Activated B cell treated with CpG ODN at 0.5 μM for 24 hours (primary cell): Measurements from ENCODE around the gene MAP3K21. TPM values are rescaled to one million over a fixed set of nuclear protein-coding genes. Genes with fewer than 3 reads are reported as not detected.
A peak's percentile ranks its signal among the peaks of the same experiment; 100 is the strongest.

Source experiments
- ATAC-seq: fragments of 200-7000 bp; cut with Tn5 transposase; one replicate; pipeline ENCODE4 v1.10.0; 2021; ENCODE audit warnings: low read depth, mild to moderate bottlenecking, moderate library complexity
- CTCF ChIA-PET: fragments of 350-600 bp; sonication (Branson Sonifier 250); formaldehyde crosslinking; loops from one replicate; lab custom pipeline; 2021; ENCODE audit warnings: antibody characterized with exemption; lab: Charles Lee
- POLR2A ChIA-PET: fragments of 350-600 bp; sonication (Branson Sonifier 250); formaldehyde crosslinking; loops from one replicate; lab custom pipeline; 2021; ENCODE audit warnings: antibody characterized with exemption; lab: Charles Lee
- DNase-seq: peaks from one replicate; pipeline ENCODE4 v3.0.0; 2022
- H3K27ac Mint-ChIP-seq: one replicate; pipeline ENCODE4 v1.8.0; 2020; ENCODE audit warnings: mixed read lengths
- H3K27me3 Mint-ChIP-seq: one replicate; pipeline ENCODE4 v1.8.0; 2021; ENCODE audit warnings: mixed read lengths
- H3K36me3 Mint-ChIP-seq: one replicate; pipeline ENCODE4 v1.8.0; 2021; ENCODE audit warnings: low read depth, mixed read lengths
- H3K4me1 Mint-ChIP-seq: one replicate; pipeline ENCODE4 v1.8.0; 2021; ENCODE audit warnings: mixed read lengths
- H3K4me3 Mint-ChIP-seq: one replicate; pipeline ENCODE4 v1.8.0; 2020; ENCODE audit warnings: mild to moderate bottlenecking, mixed read lengths
- H3K9me3 Mint-ChIP-seq: one replicate; pipeline ENCODE4 v1.8.0; 2020; ENCODE audit warnings: mixed read lengths
- CTCF ChIP-seq: fragments of 200-600 bp; IDR thresholded peaks from one replicate; pipeline ENCODE4 v1.8.0; 2022; ENCODE audit warnings: antibody characterized with exemption, mild to moderate bottlenecking
- intact Hi-C: fragments of 100-400 bp; cut with micrococcal nuclease; formaldehyde crosslinking; loops from one replicate; pipeline ENCODE4 v1.15.1; 2024
- total RNA-seq: library from RNA; stranded (reverse); gene quantifications from 2 replicates; pipeline ENCODE4 v1.2.3, GENCODE V29; 2022

Gene MAP3K21
- total RNA-seq: 1.5 TPM in 2 replicates

GRCh38 chr1:233327651-233328141 lies at the start of gene MAP3K21:
MAP3K21 (plus strand) TSS chr1:233327724; CDS start chr1:233328029, 305 bp downstream.
- ATAC-seq: no peak
- no peak for TF ChIP-seq CTCF
- H3K4me1 Mint-ChIP-seq: peaks cover 11% of the 10 kb centered on the region
- H3K36me3 Mint-ChIP-seq: no peaks in the 10 kb centered on the region
- intact Hi-C loops: loop anchor here (1.0 kb wide), 2 partner anchors 32 to 377 kb away; partner anchors contain the start of genes NTPCR and PCNX2
- no peak for DNase-seq
- CTCF ChIA-PET: interaction anchor here (1.1 to 1.2 kb wide), 2 partner anchors 20 to 23 kb away, joined by 5 read pairs; no protein-coding TSS in a partner anchor
- H3K27ac Mint-ChIP-seq: peak within 1 kb of the TSS; percentile 53
- peak within 1 kb of the TSS; percentile 82 for H3K4me3 Mint-ChIP-seq
- POLR2A ChIA-PET: no interaction called here
- H3K9me3 Mint-ChIP-seq: no peaks in the 10 kb centered on the region
- no peaks in the 10 kb centered on the region for H3K27me3 Mint-ChIP-seq

DNA sequence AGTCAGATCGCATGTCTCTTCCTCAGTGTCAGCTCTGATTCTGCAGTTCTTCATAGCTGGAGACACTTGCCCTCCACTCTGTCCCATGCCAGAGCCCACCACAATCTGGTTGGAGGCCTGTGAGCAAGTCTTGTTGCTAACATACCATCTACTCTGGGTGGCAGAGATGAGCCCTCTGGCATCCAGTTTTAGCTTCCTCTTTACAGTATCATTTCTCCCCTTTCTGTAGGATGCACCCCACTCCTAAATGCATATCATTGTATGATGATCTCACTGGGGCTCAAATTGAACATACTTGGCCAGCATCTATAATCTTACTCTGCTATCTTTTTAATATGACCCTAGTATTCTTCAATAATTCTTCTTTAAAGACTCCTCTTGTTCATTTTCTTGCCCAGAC lies 48.9 kb upstream of the MAP3K21 start:
- intact Hi-C loops: no loop called here
- Mint-ChIP-seq H3K36me3 (no peaks in the 10 kb centered on the region), H3K27me3 (no peaks in the 10 kb centered on the region), H3K9me3 (no peaks in the 10 kb centered on the region), H3K27ac (no peak overlapping the region), H3K4me3 (no peak overlapping the region), H3K4me1 (peaks cover 15% of the 10 kb centered on the region)
- POLR2A ChIA-PET: no interaction called here
- CTCF ChIA-PET: no interaction called here
- ATAC-seq: no peak
- TF ChIP-seq CTCF: no peak
- no peak for DNase-seq

- H3K27ac Mint-ChIP-seq: no peak overlapping the region
- intact Hi-C loops: no loop called here
- POLR2A ChIA-PET: no interaction called here
These were observed 47.6 kb upstream of the MAP3K21 start for GRCh38 chr1:233279971-233280370.

DNA sequence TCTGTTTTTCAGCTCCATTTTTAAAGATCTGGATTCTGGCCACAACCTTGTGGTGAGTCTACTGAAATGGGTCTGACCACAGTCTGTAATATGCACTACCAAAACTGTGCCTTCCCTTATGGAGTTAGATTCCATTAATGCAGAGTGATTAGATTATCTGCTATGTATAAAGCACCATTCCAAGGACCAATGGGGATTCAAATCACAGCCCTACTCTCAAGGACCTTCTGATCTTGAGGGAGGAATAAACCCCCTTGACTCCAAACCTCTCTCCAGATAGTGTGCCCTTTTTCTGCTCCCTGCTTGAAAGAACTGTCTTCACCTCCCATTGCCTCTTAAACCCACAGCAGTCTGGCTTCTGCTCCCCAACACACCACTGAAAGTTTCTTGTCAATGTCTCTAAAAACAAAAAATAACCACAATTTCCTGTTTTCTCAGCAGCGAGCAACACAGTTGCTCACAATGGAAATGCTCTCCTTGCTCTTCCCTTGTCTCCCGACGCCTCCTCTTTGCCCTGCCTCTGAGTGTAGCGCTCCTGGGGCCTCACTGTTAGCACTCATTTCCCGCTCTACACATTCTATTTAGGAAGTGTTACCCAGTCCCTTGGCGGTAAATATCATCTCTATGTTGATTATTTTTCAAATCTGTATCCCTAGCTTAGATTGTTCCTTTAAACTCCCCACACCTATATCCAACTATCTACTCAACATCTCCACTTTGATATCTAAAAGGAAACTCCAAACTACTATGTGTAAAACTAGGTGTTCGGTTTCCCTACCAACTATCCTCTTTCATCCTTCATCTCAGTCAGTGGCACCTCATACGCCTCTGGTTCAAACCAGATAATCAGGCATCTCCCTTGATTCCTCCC lies 45.6 kb upstream of the MAP3K21 start:
- no peak overlapping the region for H3K4me3 Mint-ChIP-seq
- H3K27me3 Mint-ChIP-seq: no peaks in the 10 kb centered on the region
- peaks cover 15% of the 10 kb centered on the region for H3K4me1 Mint-ChIP-seq
- POLR2A ChIA-PET: no interaction called here
- ATAC-seq (no peak), DNase-seq (no peak)
- intact Hi-C loops: no loop called here
- no peaks in the 10 kb centered on the region for H3K36me3 Mint-ChIP-seq
- TF ChIP-seq CTCF: no peak
- no peak overlapping the region for H3K27ac Mint-ChIP-seq
- H3K9me3 Mint-ChIP-seq: no peaks in the 10 kb centered on the region
- CTCF ChIA-PET: no interaction called here

More at GRCh38 chr1:233279971-233280370, 47.6 kb upstream of the MAP3K21 start:
- ATAC-seq (no peak), DNase-seq (no peak)
- Mint-ChIP-seq H3K36me3 (no peaks in the 10 kb centered on the region), H3K27me3 (no peaks in the 10 kb centered on the region), H3K9me3 (no peaks in the 10 kb centered on the region), H3K4me1 (peaks cover 15% of the 10 kb centered on the region), H3K4me3 (no peak overlapping the region)
- TF ChIP-seq CTCF: no peak
- CTCF ChIA-PET: no interaction called here

GRCh38 chr1:233282582-233282886 lies 45.0 kb upstream of the MAP3K21 start:
- no peaks in the 10 kb centered on the region for H3K27me3 Mint-ChIP-seq
- intact Hi-C loops: no loop called here
- no peaks in the 10 kb centered on the region for H3K9me3 Mint-ChIP-seq
- no peaks in the 10 kb centered on the region for H3K36me3 Mint-ChIP-seq
- no peak overlapping the region for H3K4me3 Mint-ChIP-seq
- TF ChIP-seq CTCF: no peak
- CTCF ChIA-PET: no interaction called here
- H3K27ac Mint-ChIP-seq: no peak overlapping the region
- POLR2A ChIA-PET: no interaction called here
- ATAC-seq: no peak
- no peak for DNase-seq
- peaks cover 15% of the 10 kb centered on the region for H3K4me1 Mint-ChIP-seq
